Islet precursor cell (in vitro differentiated cells): Measurements from ENCODE around the gene PTPRN.
A peak's percentile ranks its signal among the peaks of the same experiment; 100 is the strongest.
"Not testable (repeated sequence)": the region's sequence is repeated elsewhere in the genome, so short reads cannot be mapped to it uniquely, and the experiment has no call there.

Source experiments
- DNase-seq: peaks from one replicate; pipeline ENCODE4 v3.0.0-alpha.2; 2018

PTPRN gene

GRCh38 chr2:219306047-219306446 is 3.2 kb downstream of the PTPRN start:
- no peak for DNase-seq

DNA sequence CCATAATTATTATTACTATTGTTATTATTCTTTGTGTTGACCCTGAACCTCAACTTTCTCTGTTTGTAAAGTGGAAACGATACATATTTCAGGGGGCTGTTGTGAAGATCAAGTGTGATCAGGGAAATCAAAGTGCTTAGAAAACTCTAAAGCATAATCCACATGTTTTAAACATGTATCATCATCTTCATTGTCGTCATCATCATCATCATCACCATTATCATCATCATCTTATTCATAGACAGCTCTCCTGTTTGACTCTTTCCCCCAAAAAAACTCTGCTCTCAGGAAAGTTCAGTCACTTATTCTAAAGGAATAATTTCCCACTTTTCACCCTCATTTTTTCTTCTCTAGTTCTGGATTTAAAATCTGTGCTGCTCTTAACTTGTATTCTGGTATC is 5.0 kb downstream of the PTPRN start:
- no peak for DNase-seq

- DNase-seq: no peak
Observed at GRCh38 chr2:219302412-219302968, 6.7 kb downstream of the PTPRN start.

DNA sequence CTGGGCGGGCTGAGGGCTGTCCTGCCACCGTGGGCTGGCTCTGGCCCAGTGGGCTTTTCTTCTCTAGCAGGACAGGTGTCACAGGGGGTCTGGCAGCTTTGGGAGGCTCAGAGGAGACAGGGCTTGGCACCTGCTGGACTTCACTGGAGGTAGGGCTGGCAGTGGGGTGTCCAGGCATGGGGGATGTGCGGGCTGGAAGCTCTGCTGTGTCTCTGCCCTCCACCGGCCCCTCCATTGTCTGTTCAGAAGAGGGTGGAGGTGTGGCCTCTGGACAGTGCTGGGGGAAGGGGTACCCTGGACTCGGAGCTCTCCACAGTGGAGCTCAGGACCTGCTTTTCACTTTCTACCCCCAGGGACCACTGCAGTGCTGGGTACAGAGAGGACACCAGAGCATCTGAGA is 9.2 kb downstream of the PTPRN start:
- no peak for DNase-seq

DNA sequence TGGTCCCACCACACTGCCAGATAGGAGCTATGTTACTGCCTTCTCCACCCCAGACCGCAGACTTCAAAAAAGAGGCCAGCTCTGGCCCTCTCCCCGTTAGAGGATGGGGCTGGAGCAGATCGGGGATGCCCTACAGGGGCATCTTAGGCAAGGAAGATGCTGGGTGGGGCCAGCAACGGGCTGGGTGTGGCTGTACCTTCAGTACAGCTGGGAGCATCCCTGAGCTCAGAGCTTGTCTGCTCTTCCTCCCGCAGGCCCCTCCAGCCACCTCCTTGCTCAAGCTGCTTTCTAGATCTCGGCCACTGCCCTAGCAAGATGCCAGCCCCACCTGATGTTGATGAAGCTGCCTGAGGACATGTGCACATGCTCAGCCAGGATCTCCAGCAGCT is 9.8 kb downstream of the PTPRN start:
- no peak for DNase-seq

DNA sequence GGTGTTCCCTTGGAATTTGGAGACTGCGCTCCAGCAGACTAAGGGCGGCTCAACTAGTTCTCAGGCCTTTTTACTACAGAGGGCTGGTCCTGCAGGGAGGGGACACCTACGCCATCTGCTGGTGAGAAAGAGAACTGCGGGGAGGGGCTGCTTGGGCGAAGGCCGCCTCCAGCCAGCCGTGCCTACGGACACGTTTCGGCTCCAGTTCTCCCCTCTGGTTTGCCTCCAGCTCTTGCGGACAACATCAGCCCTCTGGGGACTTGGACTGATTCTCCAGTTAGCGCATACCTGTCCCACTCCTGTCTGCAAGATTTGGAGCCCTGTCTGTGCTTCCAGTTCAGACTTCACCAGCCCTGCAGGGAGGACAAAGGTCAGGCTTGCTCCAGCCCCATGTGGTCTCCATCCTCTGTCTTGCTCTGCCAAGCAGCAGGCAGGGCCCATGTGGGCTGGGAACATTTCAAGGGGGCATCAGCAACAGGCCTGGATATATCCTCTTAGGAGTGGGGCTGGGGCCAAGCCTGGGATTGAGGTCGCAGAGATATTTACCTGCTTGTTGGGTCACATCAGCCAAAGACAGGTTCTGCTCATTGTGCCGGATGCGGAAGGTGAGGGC is 10.3 kb downstream of the PTPRN start:
- DNase-seq: peak; percentile 92

DNA sequence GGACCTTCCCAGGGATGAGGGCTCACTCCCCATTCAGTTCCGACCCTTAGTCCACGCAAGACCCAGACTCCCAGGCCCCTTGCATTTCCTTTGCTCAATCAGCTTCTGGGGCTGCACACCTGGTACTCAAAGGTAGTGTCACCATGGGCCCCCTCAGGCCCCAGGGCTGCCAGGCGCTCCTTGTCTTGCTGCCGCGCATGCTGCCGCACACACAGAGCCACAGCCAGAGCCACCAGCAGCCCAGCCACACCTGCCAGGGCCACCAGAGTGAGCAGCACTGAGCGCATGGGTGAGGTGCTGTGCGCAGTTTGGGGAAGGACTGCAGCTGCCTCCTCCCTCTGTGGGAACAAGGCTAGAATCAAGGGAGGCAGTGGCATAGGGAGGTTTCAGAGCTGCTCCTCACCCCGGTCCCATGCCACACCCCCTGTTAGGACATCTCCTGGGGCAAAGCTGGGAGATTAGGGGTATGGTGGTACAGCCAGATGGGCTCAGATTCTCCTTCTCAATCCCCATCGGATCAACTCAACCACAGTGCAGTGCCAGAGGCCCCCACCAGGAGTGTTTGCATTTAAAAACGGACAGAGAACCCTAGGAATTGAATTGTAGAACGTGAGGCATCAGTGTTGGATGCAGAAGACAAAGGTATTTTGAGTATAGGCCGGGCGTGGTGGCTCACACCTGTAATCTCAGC is 11.3 kb downstream of the PTPRN start:
- DNase-seq: no peak

GRCh38 chr2:219296631-219297391 is 12.4 kb downstream of the PTPRN start:
- DNase-seq: no peak

DNA sequence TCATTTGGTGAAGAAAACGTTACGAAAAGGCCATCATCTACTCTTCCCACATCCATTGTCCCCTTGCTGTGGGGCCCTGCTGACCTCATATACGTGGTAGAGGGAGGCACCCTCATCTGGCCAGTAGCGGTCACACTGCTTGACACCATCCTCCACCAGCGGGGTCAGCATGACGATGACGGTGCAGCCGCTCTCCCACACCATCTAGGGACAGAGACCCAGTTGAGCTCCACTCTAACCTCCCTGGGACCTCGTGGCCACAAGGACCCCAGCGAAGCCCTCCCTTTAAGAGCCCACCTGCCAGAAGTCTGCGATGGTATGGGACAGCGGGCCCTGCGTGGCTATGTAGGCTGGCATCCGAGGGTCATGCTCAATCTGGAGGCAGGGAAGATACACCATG is 13.1 kb downstream of the PTPRN start:
- DNase-seq: no peak

DNA sequence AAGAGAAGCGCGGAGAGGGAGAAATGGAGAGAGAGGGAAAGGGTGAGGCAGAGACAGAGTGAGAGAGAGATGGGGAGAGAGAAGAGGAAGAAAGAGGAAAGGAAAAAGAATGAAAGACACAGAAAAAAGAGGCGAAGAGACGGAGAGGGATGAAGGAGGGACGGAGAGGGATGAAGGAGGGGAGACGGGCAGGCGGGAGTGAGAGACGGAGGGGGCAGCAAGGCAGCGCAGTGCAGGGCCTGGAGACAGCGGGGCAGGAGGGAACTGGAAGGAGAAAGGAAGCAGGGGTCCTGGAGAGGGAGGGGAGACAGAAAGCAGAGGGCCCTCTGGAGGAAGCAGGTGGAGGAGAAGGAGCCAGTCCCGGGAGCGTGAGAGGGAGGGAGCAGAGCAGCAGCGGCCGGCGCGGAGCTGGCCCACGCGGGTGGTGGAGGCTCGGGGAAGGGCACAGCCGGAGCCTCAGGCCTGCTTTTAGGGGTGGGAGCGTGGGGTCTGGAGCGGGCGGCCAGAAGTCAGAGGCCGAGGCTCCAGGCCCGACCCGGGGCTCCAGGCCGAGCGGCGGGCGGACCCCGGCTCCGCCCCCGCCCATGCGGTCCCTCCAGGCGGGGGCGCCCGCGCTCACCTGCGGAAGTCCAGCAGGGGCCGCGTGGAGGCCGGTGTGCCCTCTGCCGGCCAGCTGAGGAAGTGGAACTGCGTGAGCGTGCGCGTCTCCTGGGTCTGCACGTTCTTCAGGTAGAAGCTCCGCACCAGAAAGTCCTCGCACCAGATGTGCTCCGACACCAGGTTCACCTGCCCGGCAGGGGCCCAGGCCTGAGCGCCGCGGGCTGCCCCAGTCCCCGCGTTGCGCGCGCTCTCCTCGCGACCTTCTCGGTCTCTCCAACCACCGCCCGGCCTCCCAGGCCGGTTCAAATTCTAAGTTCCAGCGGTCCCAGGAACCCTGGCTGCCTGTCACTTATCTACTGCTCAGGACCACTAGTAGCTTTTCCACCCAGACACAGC is 14.5 kb downstream of the PTPRN start:
- peak; percentile 94 for DNase-seq

GRCh38 chr2:219293736-219294231 is 15.4 kb downstream of the PTPRN start:
- DNase-seq: peak; percentile 40

- DNase-seq: no peak
Observed at GRCh38 chr2:219292616-219293015, 16.6 kb downstream of the PTPRN start.

GRCh38 chr2:219291910-219292490 is 17.2 kb downstream of the PTPRN start:
- DNase-seq: peak; percentile 36

DNA sequence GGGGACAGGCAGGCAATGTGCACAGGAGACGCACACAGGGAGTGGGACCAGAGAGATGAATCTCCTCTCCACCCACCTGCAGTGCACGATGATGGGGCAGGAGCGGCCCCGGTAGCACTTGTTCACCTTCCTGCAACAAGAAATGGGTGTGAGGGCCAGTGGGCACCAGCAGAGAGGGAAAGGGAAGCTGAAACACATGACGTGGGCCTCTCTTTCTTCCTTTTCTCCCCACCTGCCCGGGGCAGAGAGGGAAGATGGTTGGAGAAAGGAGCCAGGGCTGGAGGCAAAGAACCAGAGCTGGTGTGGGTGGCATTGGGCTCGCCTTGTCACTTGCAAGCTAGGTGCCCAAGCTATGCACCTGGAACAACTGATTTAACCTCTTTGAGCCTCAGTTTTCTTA is 17.8 kb downstream of the PTPRN start:
- DNase-seq: no peak

GRCh38 chr2:219290381-219291171 is 18.6 kb downstream of the PTPRN start:
- DNase-seq: no peak

GRCh38 chr2:219289537-219290361 is 19.5 kb downstream of the PTPRN start:
- DNase-seq: no peak

- no peak for DNase-seq
Observed at GRCh38 chr2:219289195-219289536, 20.0 kb downstream of the PTPRN start.

DNA sequence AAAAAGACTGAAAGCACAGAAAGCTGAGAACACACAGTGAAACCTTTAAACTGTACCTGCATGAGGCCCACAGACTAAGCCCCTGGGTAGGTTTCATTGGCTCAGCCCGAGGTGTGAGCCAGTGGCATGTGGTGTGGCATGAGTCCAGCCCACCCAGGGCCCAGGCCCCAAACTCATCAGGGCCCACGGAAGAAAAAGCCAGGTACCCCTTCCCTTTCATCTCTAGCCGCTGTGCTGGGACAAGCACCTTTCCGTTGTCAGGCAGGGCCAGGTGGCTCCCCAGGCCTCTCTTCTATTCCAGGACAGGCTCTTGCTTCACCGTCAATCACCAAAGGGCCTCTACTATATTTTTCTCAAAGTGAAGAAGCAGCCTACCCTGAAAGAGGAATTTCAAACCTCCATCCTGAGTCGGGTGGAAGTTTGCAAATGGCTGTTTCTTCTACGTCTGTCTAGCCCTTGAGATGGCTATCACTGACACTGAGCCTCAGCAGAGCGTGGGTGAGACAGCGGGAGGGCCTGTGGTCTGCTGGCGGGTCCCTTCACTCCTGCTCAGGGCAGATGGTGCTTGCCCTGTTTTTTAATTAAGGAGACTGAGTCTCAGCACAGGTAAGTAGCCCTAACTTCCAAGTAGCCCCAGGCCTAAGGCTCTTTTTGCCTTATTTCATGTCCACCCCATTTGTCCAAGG is 21.5 kb downstream of the PTPRN start:
- peak; percentile 74 for DNase-seq

DNA sequence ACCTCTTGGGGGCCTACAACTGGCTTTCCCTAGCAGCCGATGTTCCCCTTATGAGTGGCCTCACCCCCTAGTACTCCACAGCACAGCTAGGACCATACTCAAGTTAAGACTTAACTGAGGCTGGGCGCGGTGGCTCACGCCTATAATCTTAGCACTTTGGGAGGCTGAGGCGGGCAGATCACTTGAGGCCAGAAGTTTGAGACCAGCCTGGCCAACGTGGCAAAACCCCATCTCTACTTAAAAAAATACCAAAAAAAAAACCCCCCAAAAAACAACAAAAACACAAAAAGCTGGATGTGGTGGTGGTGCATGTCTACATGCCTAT is 22.1 kb downstream of the PTPRN start:
- not testable (repeated sequence) for DNase-seq
